ENCODE data around the gene GJB1. TPM values are rescaled to one million over a fixed set of nuclear protein-coding genes. Genes with fewer than 3 reads are reported as not detected.

GJB1 gene
- total RNA-seq, 1 experiment from 2014 or later: not detected

DNA sequence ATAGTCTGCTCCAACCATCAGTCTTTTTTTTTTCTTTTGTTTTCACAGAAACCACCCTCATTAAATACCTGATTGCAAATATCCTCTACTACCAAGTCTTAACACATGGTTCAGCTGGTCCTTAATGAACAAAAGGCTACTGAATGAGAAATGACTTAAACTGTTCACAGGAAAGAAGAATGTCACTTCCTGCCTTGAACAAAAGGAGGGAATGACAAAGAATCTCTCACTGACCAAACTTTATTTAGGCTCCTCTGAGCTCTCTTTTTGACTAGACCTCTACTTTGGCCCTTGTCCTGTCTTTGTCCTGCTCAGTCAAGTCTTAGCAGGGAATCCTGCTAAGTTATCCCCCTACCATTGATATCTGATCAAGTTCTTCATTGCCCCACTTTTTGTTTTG, 31.8 kb upstream of the GJB1 start:
- no peak overlapping the region for H3K4me3 ChIP-seq (ENCODE audit: low read depth, low read length, poor library complexity, severe bottlenecking)
- no TSS peak for BruUV-seq (replicated peaks)
- POLR2A ChIA-PET (ENCODE audit: low non-redundant PET): no interaction called here
- H3K27me3 ChIP-seq (replicated peaks; ENCODE audit: insufficient read depth, low read depth, low read length, poor library complexity): no peaks in the 10 kb centered on the region
- CTCF ChIA-PET: no interaction called here
- no peak for DNase-seq (ENCODE audit: low spot score)
- intact Hi-C loops (cut with micrococcal nuclease; ENCODE audit: unreplicated experiment): no loop called here
- no peaks in the 10 kb centered on the region for H3K9me3 ChIP-seq (ENCODE audit: low read depth, low read length, poor library complexity, severe bottlenecking)
- no peaks in the 10 kb centered on the region for H3K4me1 ChIP-seq (ENCODE audit: insufficient read depth, low read length, poor library complexity, severe bottlenecking)
- no peak overlapping the region for H3K27ac ChIP-seq (ENCODE audit: low read depth, low read length, poor library complexity, severe bottlenecking)
- no peaks in the 10 kb centered on the region for H3K36me3 ChIP-seq (ENCODE audit: insufficient read depth, low read length, poor library complexity, severe bottlenecking)
- TF ChIP-seq, protein P1, sequence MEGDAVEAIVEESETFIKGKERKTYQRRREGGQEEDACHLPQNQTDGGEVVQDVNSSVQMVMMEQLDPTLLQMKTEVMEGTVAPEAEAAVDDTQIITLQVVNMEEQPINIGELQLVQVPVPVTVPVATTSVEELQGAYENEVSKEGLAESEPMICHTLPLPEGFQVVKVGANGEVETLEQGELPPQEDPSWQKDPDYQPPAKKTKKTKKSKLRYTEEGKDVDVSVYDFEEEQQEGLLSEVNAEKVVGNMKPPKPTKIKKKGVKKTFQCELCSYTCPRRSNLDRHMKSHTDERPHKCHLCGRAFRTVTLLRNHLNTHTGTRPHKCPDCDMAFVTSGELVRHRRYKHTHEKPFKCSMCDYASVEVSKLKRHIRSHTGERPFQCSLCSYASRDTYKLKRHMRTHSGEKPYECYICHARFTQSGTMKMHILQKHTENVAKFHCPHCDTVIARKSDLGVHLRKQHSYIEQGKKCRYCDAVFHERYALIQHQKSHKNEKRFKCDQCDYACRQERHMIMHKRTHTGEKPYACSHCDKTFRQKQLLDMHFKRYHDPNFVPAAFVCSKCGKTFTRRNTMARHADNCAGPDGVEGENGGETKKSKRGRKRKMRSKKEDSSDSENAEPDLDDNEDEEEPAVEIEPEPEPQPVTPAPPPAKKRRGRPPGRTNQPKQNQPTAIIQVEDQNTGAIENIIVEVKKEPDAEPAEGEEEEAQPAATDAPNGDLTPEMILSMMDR (conservative IDR thresholded peaks at IDR 0.05; ENCODE audit: low read depth, low read length): no peak
- no peak for TF ChIP-seq EZH2 (IDR thresholded peaks at IDR 0.05; ENCODE audit: borderline replicate concordance, low read depth, low read length, poor library complexity, severe bottlenecking)

DNA sequence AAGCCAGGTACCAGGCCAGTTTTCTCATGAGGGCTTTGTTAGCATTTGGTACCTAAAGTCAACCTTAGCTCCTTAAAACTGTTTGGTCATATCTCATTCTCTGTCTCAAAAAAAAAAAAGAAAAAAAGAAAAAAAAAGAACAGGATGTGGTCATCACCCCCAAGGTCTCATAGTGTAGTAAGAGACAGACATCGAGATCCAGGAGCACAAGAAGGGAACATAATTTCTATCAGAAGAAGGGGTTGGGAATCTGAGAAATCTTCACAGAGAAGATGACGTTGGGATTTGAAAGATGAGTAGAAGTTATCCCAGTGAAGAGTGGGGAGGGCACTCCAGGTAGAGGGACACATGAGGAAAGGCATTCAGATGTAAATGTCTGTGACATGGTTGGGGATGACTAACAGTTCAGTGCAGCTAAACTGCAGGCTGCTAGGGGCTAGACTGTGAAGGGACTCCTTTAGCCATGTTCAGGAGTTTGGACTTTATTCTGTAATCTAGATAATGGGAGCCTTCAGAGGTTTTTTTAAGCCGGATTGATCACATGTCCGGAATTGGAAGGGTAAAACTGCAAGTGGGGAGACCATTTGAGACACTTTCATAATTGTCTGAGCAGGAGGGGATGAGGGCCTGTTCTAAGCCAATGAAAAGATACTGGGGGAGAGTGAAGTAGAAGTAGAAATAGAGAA, 26.9 kb upstream of the GJB1 start:
- TF ChIP-seq EZH2 (IDR thresholded peaks at IDR 0.05; ENCODE audit: borderline replicate concordance, low read depth, low read length, poor library complexity, severe bottlenecking): no peak
- TF ChIP-seq, protein P1 (conservative IDR thresholded peaks at IDR 0.05; ENCODE audit: low read depth, low read length): no peak
- Histone ChIP-seq H3K27ac (ENCODE audit: low read depth, low read length, poor library complexity, severe bottlenecking) (no peak overlapping the region), H3K4me1 (ENCODE audit: insufficient read depth, low read length, poor library complexity, severe bottlenecking) (no peaks in the 10 kb centered on the region), H3K4me3 (ENCODE audit: low read depth, low read length, poor library complexity, severe bottlenecking) (no peak overlapping the region), H3K27me3 (replicated peaks; ENCODE audit: insufficient read depth, low read depth, low read length, poor library complexity) (no peaks in the 10 kb centered on the region), H3K36me3 (ENCODE audit: insufficient read depth, low read length, poor library complexity, severe bottlenecking) (no peaks in the 10 kb centered on the region), H3K9me3 (ENCODE audit: low read depth, low read length, poor library complexity, severe bottlenecking) (no peaks in the 10 kb centered on the region)
- CTCF ChIA-PET: no interaction called here
- intact Hi-C loops (cut with micrococcal nuclease; ENCODE audit: unreplicated experiment): no loop called here
- DNase-seq (ENCODE audit: low spot score): no peak
- POLR2A ChIA-PET (ENCODE audit: low non-redundant PET): no interaction called here
- BruUV-seq (replicated peaks): no TSS peak

DNA sequence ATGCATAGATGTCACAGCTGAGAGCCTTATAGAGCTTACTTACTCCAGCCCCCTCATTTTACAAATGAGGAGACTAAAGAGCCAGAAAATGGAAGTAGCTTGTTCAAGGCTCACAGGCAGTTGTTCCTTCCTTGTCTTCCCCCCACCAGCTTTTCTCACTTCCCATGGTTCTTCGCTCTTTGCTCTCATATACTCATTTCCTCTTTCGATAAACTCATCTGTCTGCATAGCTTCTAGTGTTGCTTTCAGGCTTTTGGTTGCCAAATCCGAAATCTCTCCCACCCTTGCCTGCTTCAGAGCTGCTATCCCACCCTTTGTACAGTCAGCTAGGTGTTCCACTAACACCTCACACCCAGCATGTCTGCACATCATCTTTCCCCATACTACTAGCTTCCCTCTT, 25.0 kb upstream of the GJB1 start:
- DNase-seq (ENCODE audit: low spot score): no peak
- H3K36me3 ChIP-seq (ENCODE audit: insufficient read depth, low read length, poor library complexity, severe bottlenecking): no peaks in the 10 kb centered on the region
- no peak overlapping the region for H3K27ac ChIP-seq (ENCODE audit: low read depth, low read length, poor library complexity, severe bottlenecking)
- no peaks in the 10 kb centered on the region for H3K4me1 ChIP-seq (ENCODE audit: insufficient read depth, low read length, poor library complexity, severe bottlenecking)
- POLR2A ChIA-PET (ENCODE audit: low non-redundant PET): no interaction called here
- no peaks in the 10 kb centered on the region for H3K27me3 ChIP-seq (replicated peaks; ENCODE audit: insufficient read depth, low read depth, low read length, poor library complexity)
- no peak overlapping the region for H3K4me3 ChIP-seq (ENCODE audit: low read depth, low read length, poor library complexity, severe bottlenecking)
- no TSS peak for BruUV-seq (replicated peaks)
- H3K9me3 ChIP-seq (ENCODE audit: low read depth, low read length, poor library complexity, severe bottlenecking): no peaks in the 10 kb centered on the region
- TF ChIP-seq, protein P1 (conservative IDR thresholded peaks at IDR 0.05; ENCODE audit: low read depth, low read length): no peak
- no peak for TF ChIP-seq EZH2 (IDR thresholded peaks at IDR 0.05; ENCODE audit: borderline replicate concordance, low read depth, low read length, poor library complexity, severe bottlenecking)
- intact Hi-C loops (cut with micrococcal nuclease; ENCODE audit: unreplicated experiment): no loop called here
- CTCF ChIA-PET: no interaction called here

Data from A673 (cell line).